DND-41 (cell line): ENCODE results near the gene TTC38.

Experiments used
- ATAC-seq: fragments of 200-7000 bp; cut with Tn5 transposase; 3 replicates; pipeline ENCODE4 v1.9.1; 2021; ENCODE audit warnings: low read depth; ENCODE audit not compliant: insufficient read depth
- DNase-seq: peaks from one replicate; pipeline ENCODE4 v3.0.0-alpha.2; 2020
- H2AFZ ChIP-seq: 2 replicates; pipeline ENCODE4 v1.6.0; 2012; ENCODE audit warnings: low read depth, low read length
- H3K27ac ChIP-seq: 2 replicates; pipeline ENCODE4 v1.5.1; 2012; ENCODE audit warnings: low read length, inconsistent platforms
- H3K27me3 ChIP-seq: fragments of 200-600 bp; sonication (generic); 2 replicates; pipeline ENCODE4 v1.6.0; 2012; ENCODE audit warnings: low read length, mild to moderate bottlenecking, inconsistent platforms; ENCODE audit not compliant: insufficient read depth, poor library complexity
- H3K36me3 ChIP-seq: 2 replicates; pipeline ENCODE4 v1.5.1; 2012; ENCODE audit warnings: low read length, inconsistent platforms; ENCODE audit not compliant: insufficient read depth
- H3K4me1 ChIP-seq: 2 replicates; pipeline ENCODE4 v1.5.1; 2012; ENCODE audit warnings: mild to moderate bottlenecking, low read length; ENCODE audit not compliant: insufficient read depth
- H3K4me2 ChIP-seq: 2 replicates; pipeline ENCODE4 v1.6.0; 2012; ENCODE audit warnings: mild to moderate bottlenecking, moderate library complexity, low read length, inconsistent platforms; ENCODE audit not compliant: insufficient read depth
- H3K4me3 ChIP-seq, 2 experiments: fragments of 200-600 bp in 1 of 2; shearing (Covaris generic) in 1 of 2; 2 replicates each; pipeline ENCODE4 v1.5.1; 2012 to 2016; ENCODE audit warnings: inconsistent platforms in 2 of 2, low read length in 2 of 2, mild to moderate bottlenecking in 2 of 2, low read depth in 1 of 2, moderate library complexity in 1 of 2
- H3K79me2 ChIP-seq: 2 replicates; pipeline ENCODE4 v1.6.0; 2012; ENCODE audit warnings: low read length, inconsistent platforms; ENCODE audit not compliant: insufficient read depth
- H3K9ac ChIP-seq: 2 replicates; pipeline ENCODE4 v1.6.0; 2012; ENCODE audit warnings: low read depth, mild to moderate bottlenecking, inconsistent platforms, low read length, moderate library complexity
- H3K9me3 ChIP-seq: 2 replicates; pipeline ENCODE4 v1.5.1; 2012; ENCODE audit warnings: low read length, moderate library complexity, mild to moderate bottlenecking, inconsistent platforms; ENCODE audit not compliant: insufficient read depth, severe bottlenecking
- H4K20me1 ChIP-seq: 2 replicates; pipeline ENCODE4 v1.6.0; 2012; ENCODE audit warnings: low read length; ENCODE audit not compliant: insufficient read depth
- EZH2 ChIP-seq: IDR thresholded peaks from 3 replicates; pipeline ENCODE4 v1.6.1; 2012; ENCODE audit warnings: borderline replicate concordance, low read depth, mild to moderate bottlenecking, moderate library complexity, low read length, inconsistent platforms; ENCODE audit not compliant: severe bottlenecking
- TF ChIP-seq, protein P1 (sequence below): IDR thresholded peaks from 2 replicates; pipeline ENCODE4 v1.5.1; 2012; ENCODE audit warnings: borderline replicate concordance, low read length, moderate library complexity, mild to moderate bottlenecking; ENCODE audit not compliant: poor library complexity, severe bottlenecking; ENCODE audit errors: extremely low read depth

TTC38 gene

DNA sequence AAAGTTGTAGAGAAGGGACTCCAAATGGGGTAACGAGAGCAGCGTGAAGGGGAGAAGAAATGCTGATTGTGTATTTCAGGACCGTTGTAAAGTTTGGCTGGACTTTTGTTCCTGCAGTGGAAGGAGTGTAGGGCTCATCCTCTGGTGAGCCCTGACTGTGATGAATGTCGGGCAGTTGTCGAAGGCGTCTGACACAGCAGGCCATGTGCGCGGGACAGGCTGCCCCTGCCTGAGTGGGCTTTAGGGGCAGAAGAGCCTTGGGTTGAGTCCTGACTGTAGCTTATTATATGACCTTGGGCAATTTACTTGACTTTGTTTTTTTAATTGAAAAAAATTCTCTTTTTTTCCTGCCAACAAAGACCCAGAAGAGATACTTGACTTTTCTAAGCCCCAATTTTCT lies 70.8 kb downstream of the TTC38 start:
- H3K36me3 ChIP-seq, result peaks cover 70% of the 10 kb centered on the region
- H3K9me3 ChIP-seq, result no peaks in the 10 kb centered on the region
- DNase-seq (no peak), ATAC-seq (no peak)
- peaks cover 25% of the 10 kb centered on the region for H3K4me1 ChIP-seq
- no peak overlapping the region for H3K4me3 ChIP-seq
- H3K9ac ChIP-seq, result no peak overlapping the region
- H4K20me1 ChIP-seq, result peaks cover 25% of the 10 kb centered on the region; the same call in 1 of the 2 replicates
- peaks cover 55% of the 10 kb centered on the region for H3K79me2 ChIP-seq
- no peak overlapping the region for H3K27ac ChIP-seq
- TF ChIP-seq, protein P1, sequence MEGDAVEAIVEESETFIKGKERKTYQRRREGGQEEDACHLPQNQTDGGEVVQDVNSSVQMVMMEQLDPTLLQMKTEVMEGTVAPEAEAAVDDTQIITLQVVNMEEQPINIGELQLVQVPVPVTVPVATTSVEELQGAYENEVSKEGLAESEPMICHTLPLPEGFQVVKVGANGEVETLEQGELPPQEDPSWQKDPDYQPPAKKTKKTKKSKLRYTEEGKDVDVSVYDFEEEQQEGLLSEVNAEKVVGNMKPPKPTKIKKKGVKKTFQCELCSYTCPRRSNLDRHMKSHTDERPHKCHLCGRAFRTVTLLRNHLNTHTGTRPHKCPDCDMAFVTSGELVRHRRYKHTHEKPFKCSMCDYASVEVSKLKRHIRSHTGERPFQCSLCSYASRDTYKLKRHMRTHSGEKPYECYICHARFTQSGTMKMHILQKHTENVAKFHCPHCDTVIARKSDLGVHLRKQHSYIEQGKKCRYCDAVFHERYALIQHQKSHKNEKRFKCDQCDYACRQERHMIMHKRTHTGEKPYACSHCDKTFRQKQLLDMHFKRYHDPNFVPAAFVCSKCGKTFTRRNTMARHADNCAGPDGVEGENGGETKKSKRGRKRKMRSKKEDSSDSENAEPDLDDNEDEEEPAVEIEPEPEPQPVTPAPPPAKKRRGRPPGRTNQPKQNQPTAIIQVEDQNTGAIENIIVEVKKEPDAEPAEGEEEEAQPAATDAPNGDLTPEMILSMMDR, result no peak
- no peak for TF ChIP-seq EZH2
- no peaks in the 10 kb centered on the region for H3K27me3 ChIP-seq
- no peak overlapping the region for H2AFZ ChIP-seq
- no peak overlapping the region for H3K4me2 ChIP-seq

DNA sequence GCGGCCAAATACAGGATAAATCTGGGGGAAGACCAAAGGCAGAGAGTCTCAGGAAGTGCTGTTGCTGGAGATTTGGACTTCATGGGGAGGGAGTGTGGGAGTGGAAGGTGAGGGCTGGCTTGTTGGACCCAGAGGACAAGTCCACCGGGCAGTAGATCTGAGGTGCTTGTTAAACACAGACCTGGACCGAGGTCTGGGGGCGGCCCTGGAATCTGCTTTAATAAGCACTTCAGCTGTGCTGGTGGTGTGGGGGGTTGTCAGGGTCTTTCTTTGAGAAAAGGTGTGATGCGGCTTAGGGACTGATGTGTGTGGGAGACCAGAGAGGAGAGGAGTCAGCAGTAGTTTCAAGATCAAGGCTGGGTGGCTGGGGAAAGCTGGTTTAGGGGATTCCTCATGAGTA lies 72.1 kb downstream of the TTC38 start:
- Histone ChIP-seq H3K4me2 (no peak overlapping the region), H2AFZ (no peak overlapping the region), H3K79me2 (peaks cover 61% of the 10 kb centered on the region), H3K9ac (no peak overlapping the region), H4K20me1 (peaks cover 26% of the 10 kb centered on the region; the same call in 1 of the 2 replicates), H3K9me3 (no peaks in the 10 kb centered on the region), H3K4me3 (no peak overlapping the region), H3K4me1 (peaks cover 17% of the 10 kb centered on the region), H3K36me3 (peaks cover 83% of the 10 kb centered on the region), H3K27me3 (no peaks in the 10 kb centered on the region), H3K27ac (no peak overlapping the region)
- TF ChIP-seq, protein P1, result no peak
- TF ChIP-seq EZH2, result no peak
- DNase-seq (no peak), ATAC-seq (no peak)

DNA sequence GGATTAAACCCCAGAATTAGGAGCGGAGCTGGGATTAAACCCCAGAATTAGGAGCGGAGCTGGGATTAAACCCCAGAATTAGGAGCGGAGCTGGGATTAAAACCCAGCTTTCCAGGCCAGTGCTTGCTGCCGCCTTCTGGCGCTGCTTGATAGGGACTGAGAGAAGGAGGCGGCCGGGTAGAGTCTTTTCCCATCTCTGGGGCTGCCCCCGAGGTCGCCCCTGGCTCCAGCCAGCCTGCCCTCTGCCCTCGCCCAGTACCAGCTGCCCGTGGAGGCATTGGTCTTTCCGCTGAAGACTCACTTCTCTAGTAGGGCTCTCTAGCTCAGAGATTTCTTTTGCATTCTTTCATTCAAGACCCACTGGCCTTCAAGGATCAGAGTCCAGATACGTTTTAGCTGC lies 72.9 kb downstream of the TTC38 start:
- H3K36me3 ChIP-seq, result peaks cover 90% of the 10 kb centered on the region
- H2AFZ ChIP-seq, result no peak overlapping the region
- H3K4me2 ChIP-seq, result no peak overlapping the region

More for the DNA sequence above, 72.9 kb downstream of the TTC38 start:
- no peak for TF ChIP-seq EZH2
- TF ChIP-seq, protein P1, result no peak
- Histone ChIP-seq H3K4me1 (peaks cover 15% of the 10 kb centered on the region), H4K20me1 (peaks cover 26% of the 10 kb centered on the region; the same call in 1 of the 2 replicates), H3K27ac (no peak overlapping the region), H3K79me2 (peaks cover 54% of the 10 kb centered on the region), H3K4me3 (no peak overlapping the region), H3K27me3 (no peaks in the 10 kb centered on the region), H3K9ac (no peak overlapping the region), H3K9me3 (no peaks in the 10 kb centered on the region)
- no peak for DNase-seq
- ATAC-seq, result no peak
